Measurements from ENCODE around the gene ADRM1.

DNA sequence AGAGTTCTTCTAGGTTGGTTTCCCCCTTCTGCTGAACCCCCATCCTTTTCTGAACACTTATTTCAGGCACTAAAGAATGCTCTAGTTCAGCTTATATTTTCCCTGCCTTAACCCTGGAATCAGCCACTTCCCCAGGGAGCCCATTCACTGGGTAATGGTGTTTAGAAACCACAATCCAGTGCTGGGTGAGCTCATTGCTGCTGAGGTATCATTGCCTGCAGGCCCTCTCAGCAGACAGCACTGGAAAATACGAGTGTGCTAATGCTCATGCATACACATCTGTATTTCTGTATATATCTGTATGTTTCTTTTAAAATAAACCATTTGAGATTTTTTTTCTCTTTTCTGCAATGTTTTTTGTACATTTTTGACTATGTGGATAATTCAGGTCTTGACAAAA lies 37.4 kb upstream of the ADRM1 start:
- no peak for TF ChIP-seq POLR2A (IDR thresholded peaks at IDR 0.05; ENCODE audit: low read depth)
- TF ChIP-seq EP300 (IDR thresholded peaks at IDR 0.05): no peak

Measured in esophagus muscularis mucosa (tissue), 2 donors.